Measurements from ENCODE around the gene MST1.

GRCh38 chr3:49712166-49712565 lies 22.9 kb upstream of the MST1 start:
- TF ChIP-seq POLR2A (IDR thresholded peaks at IDR 0.05): no peak
- TF ChIP-seq, protein P1, sequence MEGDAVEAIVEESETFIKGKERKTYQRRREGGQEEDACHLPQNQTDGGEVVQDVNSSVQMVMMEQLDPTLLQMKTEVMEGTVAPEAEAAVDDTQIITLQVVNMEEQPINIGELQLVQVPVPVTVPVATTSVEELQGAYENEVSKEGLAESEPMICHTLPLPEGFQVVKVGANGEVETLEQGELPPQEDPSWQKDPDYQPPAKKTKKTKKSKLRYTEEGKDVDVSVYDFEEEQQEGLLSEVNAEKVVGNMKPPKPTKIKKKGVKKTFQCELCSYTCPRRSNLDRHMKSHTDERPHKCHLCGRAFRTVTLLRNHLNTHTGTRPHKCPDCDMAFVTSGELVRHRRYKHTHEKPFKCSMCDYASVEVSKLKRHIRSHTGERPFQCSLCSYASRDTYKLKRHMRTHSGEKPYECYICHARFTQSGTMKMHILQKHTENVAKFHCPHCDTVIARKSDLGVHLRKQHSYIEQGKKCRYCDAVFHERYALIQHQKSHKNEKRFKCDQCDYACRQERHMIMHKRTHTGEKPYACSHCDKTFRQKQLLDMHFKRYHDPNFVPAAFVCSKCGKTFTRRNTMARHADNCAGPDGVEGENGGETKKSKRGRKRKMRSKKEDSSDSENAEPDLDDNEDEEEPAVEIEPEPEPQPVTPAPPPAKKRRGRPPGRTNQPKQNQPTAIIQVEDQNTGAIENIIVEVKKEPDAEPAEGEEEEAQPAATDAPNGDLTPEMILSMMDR (IDR thresholded peaks at IDR 0.05): no peak

Measured in adrenal gland (tissue), 5 donors.